Measurements from ENCODE around the gene RIMBP2. TPM values are rescaled to one million over a fixed set of nuclear protein-coding genes. Genes with fewer than 3 reads are reported as not detected.
A peak's percentile ranks its signal among the peaks of the same experiment; 100 is the strongest.

The RIMBP2 gene
- total RNA-seq, 1 donor from 2014 or later, result 20.5 TPM

GRCh38 chr12:130414381-130414780 is 301.7 kb downstream of the RIMBP2 start:
- no peaks in the 10 kb centered on the region for H3K4me1 Mint-ChIP-seq (ENCODE audit: low read depth, unreplicated experiment)
- H3K27ac Mint-ChIP-seq (ENCODE audit: unreplicated experiment), result no peak overlapping the region

DNA sequence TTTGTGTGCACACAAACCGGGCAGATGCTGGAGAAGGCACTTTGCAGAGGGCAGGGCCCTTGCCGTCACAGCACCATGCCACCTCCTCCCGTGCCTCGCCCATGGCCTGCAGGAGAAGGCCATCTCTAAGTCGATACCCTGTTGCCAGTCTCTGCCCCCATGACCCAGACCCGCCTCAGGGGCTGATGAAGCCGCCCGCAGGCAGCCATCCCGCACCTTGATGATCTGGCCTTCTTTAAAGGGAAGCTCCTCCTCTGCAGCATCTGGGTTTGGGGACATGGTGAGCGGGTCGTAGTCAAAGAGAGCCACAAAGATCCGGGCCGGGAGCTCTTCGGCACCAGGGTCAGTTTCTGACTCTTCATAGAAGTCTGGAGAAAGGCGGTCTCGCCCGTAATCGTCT is 302.2 kb downstream of the RIMBP2 start:
- Mint-ChIP-seq H3K4me1 (ENCODE audit: low read depth, unreplicated experiment) (no peaks in the 10 kb centered on the region), H3K36me3 (ENCODE audit: unreplicated experiment) (peaks cover 5% of the 10 kb centered on the region), H3K4me3 (ENCODE audit: unreplicated experiment) (no peak overlapping the region), H3K27ac (ENCODE audit: unreplicated experiment) (no peak overlapping the region), H3K27me3 (ENCODE audit: unreplicated experiment) (peaks cover 6% of the 10 kb centered on the region), H3K9me3 (ENCODE audit: unreplicated experiment) (peaks cover 7% of the 10 kb centered on the region)
- DNase-seq, result no peak
- TF ChIP-seq, protein P1, sequence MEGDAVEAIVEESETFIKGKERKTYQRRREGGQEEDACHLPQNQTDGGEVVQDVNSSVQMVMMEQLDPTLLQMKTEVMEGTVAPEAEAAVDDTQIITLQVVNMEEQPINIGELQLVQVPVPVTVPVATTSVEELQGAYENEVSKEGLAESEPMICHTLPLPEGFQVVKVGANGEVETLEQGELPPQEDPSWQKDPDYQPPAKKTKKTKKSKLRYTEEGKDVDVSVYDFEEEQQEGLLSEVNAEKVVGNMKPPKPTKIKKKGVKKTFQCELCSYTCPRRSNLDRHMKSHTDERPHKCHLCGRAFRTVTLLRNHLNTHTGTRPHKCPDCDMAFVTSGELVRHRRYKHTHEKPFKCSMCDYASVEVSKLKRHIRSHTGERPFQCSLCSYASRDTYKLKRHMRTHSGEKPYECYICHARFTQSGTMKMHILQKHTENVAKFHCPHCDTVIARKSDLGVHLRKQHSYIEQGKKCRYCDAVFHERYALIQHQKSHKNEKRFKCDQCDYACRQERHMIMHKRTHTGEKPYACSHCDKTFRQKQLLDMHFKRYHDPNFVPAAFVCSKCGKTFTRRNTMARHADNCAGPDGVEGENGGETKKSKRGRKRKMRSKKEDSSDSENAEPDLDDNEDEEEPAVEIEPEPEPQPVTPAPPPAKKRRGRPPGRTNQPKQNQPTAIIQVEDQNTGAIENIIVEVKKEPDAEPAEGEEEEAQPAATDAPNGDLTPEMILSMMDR (IDR thresholded peaks at IDR 0.05; ENCODE audit: partially characterized antibody, unreplicated experiment), result no peak

More at GRCh38 chr12:130414381-130414780, 301.7 kb downstream of the RIMBP2 start:
- Mint-ChIP-seq H3K36me3 (ENCODE audit: unreplicated experiment) (peaks cover 5% of the 10 kb centered on the region), H3K27me3 (ENCODE audit: unreplicated experiment) (peaks cover 6% of the 10 kb centered on the region), H3K9me3 (ENCODE audit: unreplicated experiment) (peaks cover 7% of the 10 kb centered on the region), H3K4me3 (ENCODE audit: unreplicated experiment) (no peak overlapping the region)
- DNase-seq, result no peak
- TF ChIP-seq, protein P1 (IDR thresholded peaks at IDR 0.05; ENCODE audit: partially characterized antibody, unreplicated experiment), result no peak

- Mint-ChIP-seq H3K9me3 (ENCODE audit: unreplicated experiment) (peaks cover 7% of the 10 kb centered on the region), H3K4me1 (ENCODE audit: low read depth, unreplicated experiment) (no peaks in the 10 kb centered on the region), H3K27me3 (ENCODE audit: unreplicated experiment) (peaks cover 6% of the 10 kb centered on the region), H3K4me3 (ENCODE audit: unreplicated experiment) (no peak overlapping the region), H3K27ac (ENCODE audit: unreplicated experiment) (no peak overlapping the region), H3K36me3 (ENCODE audit: unreplicated experiment) (peaks cover 5% of the 10 kb centered on the region)
- TF ChIP-seq, protein P1 (IDR thresholded peaks at IDR 0.05; ENCODE audit: partially characterized antibody, unreplicated experiment), result no peak
- no peak for DNase-seq
Observed at GRCh38 chr12:130412384-130412783, 303.7 kb downstream of the RIMBP2 start.

- no peaks in the 10 kb centered on the region for H3K27me3 Mint-ChIP-seq (ENCODE audit: unreplicated experiment)
- H3K4me1 Mint-ChIP-seq (ENCODE audit: low read depth, unreplicated experiment), result no peaks in the 10 kb centered on the region
Observed at GRCh38 chr12:130405332-130405731, 310.8 kb downstream of the RIMBP2 start.

GRCh38 chr12:130401703-130402102 is 314.4 kb downstream of the RIMBP2 start:
- Mint-ChIP-seq H3K4me1 (ENCODE audit: low read depth, unreplicated experiment) (no peaks in the 10 kb centered on the region), H3K36me3 (ENCODE audit: unreplicated experiment) (no peaks in the 10 kb centered on the region), H3K9me3 (ENCODE audit: unreplicated experiment) (peaks cover 9% of the 10 kb centered on the region), H3K27ac (ENCODE audit: unreplicated experiment) (no peak overlapping the region), H3K27me3 (ENCODE audit: unreplicated experiment) (no peaks in the 10 kb centered on the region), H3K4me3 (ENCODE audit: unreplicated experiment) (no peak overlapping the region)
- DNase-seq, result no peak
- TF ChIP-seq, protein P1 (IDR thresholded peaks at IDR 0.05; ENCODE audit: partially characterized antibody, unreplicated experiment), result peak; percentile 10

More at GRCh38 chr12:130405332-130405731, 310.8 kb downstream of the RIMBP2 start:
- TF ChIP-seq, protein P1 (IDR thresholded peaks at IDR 0.05; ENCODE audit: partially characterized antibody, unreplicated experiment), result no peak
- H3K9me3 Mint-ChIP-seq (ENCODE audit: unreplicated experiment), result peaks cover 13% of the 10 kb centered on the region
- H3K27ac Mint-ChIP-seq (ENCODE audit: unreplicated experiment), result no peak overlapping the region
- DNase-seq, result no peak
- no peak overlapping the region for H3K4me3 Mint-ChIP-seq (ENCODE audit: unreplicated experiment)
- no peaks in the 10 kb centered on the region for H3K36me3 Mint-ChIP-seq (ENCODE audit: unreplicated experiment)

Measured in glutamatergic neuron (in vitro differentiated cells).